ENCODE data around the gene AUH.

AUH gene

DNA sequence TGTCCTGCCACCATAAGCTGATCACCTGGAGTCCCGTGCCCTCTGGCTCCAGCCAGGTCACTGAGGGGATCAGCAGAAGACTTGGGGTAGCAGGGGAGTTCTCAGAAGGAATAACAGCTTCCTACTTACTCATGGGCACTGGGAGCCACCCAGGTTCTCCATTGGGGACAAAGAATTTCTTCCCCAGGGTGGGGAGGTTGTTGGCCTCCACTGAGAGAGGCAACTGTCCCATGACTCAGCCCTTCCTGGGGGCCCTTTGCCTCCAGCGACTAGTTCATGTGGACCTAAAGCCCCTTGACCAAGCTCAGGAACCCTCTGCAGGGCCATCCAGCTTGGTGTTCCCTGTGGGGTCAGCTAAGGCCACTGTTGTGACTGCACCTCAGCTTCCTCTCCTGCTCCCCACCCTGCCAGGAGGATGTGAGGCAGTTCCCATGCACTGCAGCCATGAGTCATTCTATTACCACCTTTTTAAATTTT, 175.0 kb downstream of the AUH start:
- Histone ChIP-seq H3K4me3 (replicated peaks; ENCODE audit: insufficient read depth, low read length) (no peak overlapping the region), H3K27me3 (ENCODE audit: insufficient read depth, poor library complexity, severe bottlenecking) (no peaks in the 10 kb centered on the region), H3K27ac (replicated peaks) (0 out of 2 replicates have a peak overlapping the region, but pooled peaks have one; percentile 5)
- DNase-seq (ENCODE audit: low read depth in 1 of 2, low spot score in 1 of 2) = no peak
- TF ChIP-seq, protein P1, sequence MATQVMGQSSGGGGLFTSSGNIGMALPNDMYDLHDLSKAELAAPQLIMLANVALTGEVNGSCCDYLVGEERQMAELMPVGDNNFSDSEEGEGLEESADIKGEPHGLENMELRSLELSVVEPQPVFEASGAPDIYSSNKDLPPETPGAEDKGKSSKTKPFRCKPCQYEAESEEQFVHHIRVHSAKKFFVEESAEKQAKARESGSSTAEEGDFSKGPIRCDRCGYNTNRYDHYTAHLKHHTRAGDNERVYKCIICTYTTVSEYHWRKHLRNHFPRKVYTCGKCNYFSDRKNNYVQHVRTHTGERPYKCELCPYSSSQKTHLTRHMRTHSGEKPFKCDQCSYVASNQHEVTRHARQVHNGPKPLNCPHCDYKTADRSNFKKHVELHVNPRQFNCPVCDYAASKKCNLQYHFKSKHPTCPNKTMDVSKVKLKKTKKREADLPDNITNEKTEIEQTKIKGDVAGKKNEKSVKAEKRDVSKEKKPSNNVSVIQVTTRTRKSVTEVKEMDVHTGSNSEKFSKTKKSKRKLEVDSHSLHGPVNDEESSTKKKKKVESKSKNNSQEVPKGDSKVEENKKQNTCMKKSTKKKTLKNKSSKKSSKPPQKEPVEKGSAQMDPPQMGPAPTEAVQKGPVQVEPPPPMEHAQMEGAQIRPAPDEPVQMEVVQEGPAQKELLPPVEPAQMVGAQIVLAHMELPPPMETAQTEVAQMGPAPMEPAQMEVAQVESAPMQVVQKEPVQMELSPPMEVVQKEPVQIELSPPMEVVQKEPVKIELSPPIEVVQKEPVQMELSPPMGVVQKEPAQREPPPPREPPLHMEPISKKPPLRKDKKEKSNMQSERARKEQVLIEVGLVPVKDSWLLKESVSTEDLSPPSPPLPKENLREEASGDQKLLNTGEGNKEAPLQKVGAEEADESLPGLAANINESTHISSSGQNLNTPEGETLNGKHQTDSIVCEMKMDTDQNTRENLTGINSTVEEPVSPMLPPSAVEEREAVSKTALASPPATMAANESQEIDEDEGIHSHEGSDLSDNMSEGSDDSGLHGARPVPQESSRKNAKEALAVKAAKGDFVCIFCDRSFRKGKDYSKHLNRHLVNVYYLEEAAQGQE (IDR thresholded peaks at IDR 0.05; ENCODE audit: insufficient replicate concordance, low read depth) = no peak
- TF ChIP-seq SPI1 (IDR thresholded peaks at IDR 0.05; ENCODE audit: borderline replicate concordance, low read depth) (no peak), GABPA (IDR thresholded peaks at IDR 0.05; ENCODE audit: low read depth) (no peak), POLR2AphosphoS5 (IDR thresholded peaks at IDR 0.05; ENCODE audit: low read depth) (no peak)
- TF ChIP-seq, protein P2, sequence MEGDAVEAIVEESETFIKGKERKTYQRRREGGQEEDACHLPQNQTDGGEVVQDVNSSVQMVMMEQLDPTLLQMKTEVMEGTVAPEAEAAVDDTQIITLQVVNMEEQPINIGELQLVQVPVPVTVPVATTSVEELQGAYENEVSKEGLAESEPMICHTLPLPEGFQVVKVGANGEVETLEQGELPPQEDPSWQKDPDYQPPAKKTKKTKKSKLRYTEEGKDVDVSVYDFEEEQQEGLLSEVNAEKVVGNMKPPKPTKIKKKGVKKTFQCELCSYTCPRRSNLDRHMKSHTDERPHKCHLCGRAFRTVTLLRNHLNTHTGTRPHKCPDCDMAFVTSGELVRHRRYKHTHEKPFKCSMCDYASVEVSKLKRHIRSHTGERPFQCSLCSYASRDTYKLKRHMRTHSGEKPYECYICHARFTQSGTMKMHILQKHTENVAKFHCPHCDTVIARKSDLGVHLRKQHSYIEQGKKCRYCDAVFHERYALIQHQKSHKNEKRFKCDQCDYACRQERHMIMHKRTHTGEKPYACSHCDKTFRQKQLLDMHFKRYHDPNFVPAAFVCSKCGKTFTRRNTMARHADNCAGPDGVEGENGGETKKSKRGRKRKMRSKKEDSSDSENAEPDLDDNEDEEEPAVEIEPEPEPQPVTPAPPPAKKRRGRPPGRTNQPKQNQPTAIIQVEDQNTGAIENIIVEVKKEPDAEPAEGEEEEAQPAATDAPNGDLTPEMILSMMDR (IDR thresholded peaks at IDR 0.05; ENCODE audit: insufficient read depth, low read length) = no peak

DNA sequence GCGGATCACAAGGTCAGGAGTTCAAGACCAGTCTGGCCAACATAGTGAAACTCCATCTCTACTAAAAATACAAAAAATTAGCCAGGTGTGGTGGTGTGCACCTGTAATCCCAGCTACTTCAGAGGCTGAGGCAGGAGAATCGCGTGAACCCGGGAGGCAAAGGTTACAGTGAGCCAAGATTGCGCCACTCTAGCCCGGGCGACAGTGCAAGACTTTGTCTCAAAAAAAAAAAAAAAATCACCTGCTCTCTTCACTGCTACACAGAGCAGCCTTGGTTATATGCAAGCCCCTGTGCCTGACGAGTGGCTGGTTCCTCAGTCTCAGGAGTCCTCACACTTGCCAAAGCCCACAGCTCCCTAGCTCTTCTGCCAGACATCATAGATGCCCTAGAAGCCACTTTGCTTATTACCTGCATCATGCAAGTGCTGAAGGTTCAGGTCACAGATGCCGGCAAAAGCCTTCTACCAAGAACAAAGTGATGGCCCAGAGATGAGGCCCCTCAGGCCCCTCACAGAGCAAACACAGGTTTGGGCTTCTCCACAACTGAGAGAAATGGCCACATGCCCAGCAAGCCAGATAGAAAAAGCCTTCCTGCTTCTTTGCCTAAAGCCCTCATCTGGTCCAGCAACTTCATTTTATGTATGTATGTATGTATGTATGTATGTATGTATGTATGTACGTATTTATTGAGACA, 176.4 kb downstream of the AUH start:
- Histone ChIP-seq H3K27me3 (ENCODE audit: insufficient read depth, poor library complexity, severe bottlenecking) (no peaks in the 10 kb centered on the region), H3K4me3 (replicated peaks; ENCODE audit: insufficient read depth, low read length) (no peak overlapping the region), H3K27ac (replicated peaks) (no peak overlapping the region)
- DNase-seq (ENCODE audit: low read depth in 1 of 2, low spot score in 1 of 2) = no peak
- TF ChIP-seq POLR2AphosphoS5 (IDR thresholded peaks at IDR 0.05; ENCODE audit: low read depth) = no peak
- TF ChIP-seq GABPA (IDR thresholded peaks at IDR 0.05; ENCODE audit: low read depth) = no peak
- TF ChIP-seq, protein P1 (IDR thresholded peaks at IDR 0.05; ENCODE audit: insufficient replicate concordance, low read depth) = no peak
- TF ChIP-seq, protein P2 (IDR thresholded peaks at IDR 0.05; ENCODE audit: insufficient read depth, low read length) = no peak
- TF ChIP-seq SPI1 (IDR thresholded peaks at IDR 0.05; ENCODE audit: borderline replicate concordance, low read depth) = no peak

DNA sequence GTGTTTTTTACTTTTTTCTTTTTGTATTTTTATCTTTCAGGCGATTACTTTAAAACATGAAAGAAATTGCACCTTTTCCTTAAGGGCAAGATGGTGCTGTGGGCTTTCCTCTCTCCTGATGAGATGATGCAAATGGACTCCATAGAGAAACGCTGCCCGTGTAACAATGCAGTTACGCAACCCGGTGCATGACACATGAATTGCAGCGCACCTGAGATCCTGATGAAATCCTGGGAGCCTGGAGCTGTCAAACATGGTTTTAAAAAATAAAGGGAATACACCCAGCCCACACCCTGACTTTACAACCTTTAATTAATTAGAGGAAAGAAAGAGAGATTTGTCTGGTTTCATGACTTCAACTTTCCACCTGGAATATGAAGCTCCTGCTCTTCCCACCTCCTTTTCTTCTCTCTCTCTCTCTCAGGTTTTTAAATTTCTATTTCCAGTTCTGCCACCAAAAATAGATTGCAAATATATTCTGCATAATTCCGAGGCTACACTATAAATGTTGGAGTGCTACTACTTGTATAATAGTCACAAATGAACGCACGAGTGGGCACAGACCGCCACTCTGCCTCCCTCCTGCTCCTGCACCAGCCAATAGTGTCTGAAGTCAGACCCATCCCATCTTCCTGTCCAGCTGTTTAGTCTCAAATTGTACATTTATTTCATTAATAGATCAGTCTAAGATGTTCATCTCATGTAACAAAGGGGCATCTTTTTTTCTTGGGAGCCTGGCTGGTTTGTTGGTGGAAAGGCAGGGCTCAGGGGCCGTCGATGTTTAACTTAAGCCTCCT, 179.1 kb downstream of the AUH start:
- TF ChIP-seq, protein P2 (IDR thresholded peaks at IDR 0.05; ENCODE audit: insufficient read depth, low read length) = no peak
- TF ChIP-seq, protein P1 (IDR thresholded peaks at IDR 0.05; ENCODE audit: insufficient replicate concordance, low read depth) = no peak
- TF ChIP-seq GABPA (IDR thresholded peaks at IDR 0.05; ENCODE audit: low read depth) (no peak), POLR2AphosphoS5 (IDR thresholded peaks at IDR 0.05; ENCODE audit: low read depth) (no peak), SPI1 (IDR thresholded peaks at IDR 0.05; ENCODE audit: borderline replicate concordance, low read depth) (no peak)
- peak in 1 of 2 experiments; percentile 65 for DNase-seq (ENCODE audit: low read depth in 1 of 2, low spot score in 1 of 2)
- no peaks in the 10 kb centered on the region for H3K27me3 ChIP-seq (ENCODE audit: insufficient read depth, poor library complexity, severe bottlenecking)
- no peak overlapping the region for H3K4me3 ChIP-seq (replicated peaks; ENCODE audit: insufficient read depth, low read length)
- no peak overlapping the region for H3K27ac ChIP-seq (replicated peaks)
